ENCODE results near the gene ARHGEF35.
A peak's percentile ranks its signal among the peaks of the same experiment; 100 is the strongest.
"Not testable (repeated sequence)": the region's sequence is repeated elsewhere in the genome, so short reads cannot be mapped to it uniquely, and the experiment has no call there.

ARHGEF35 gene

GRCh38 chr7:144178380-144179164 is 17.1 kb downstream of the ARHGEF35 start:
- DNase-seq (ENCODE audit: low read depth) = peak; percentile 33

- no peak for DNase-seq (ENCODE audit: low read depth)
Observed at GRCh38 chr7:144174613-144175012, 21.0 kb downstream of the ARHGEF35 start.

- DNase-seq (ENCODE audit: low read depth) = not testable (repeated sequence)
Observed at GRCh38 chr7:144171594-144172350, 23.9 kb downstream of the ARHGEF35 start.

- no peak for DNase-seq (ENCODE audit: low read depth)
Observed at GRCh38 chr7:144164784-144165183, 30.8 kb downstream of the ARHGEF35 start.

GRCh38 chr7:144158861-144159260 is 36.8 kb downstream of the ARHGEF35 start:
- no peak for DNase-seq (ENCODE audit: low read depth)

- no peak for DNase-seq (ENCODE audit: low read depth)
Observed at GRCh38 chr7:144148224-144148827, 47.3 kb downstream of the ARHGEF35 start.

- DNase-seq (ENCODE audit: low read depth) = no peak
Observed at GRCh38 chr7:144144426-144144825, 51.2 kb downstream of the ARHGEF35 start.

GRCh38 chr7:144142187-144142586 is 53.4 kb downstream of the ARHGEF35 start:
- DNase-seq (ENCODE audit: low read depth) = no peak

- no peak for DNase-seq (ENCODE audit: low read depth)
Observed at GRCh38 chr7:144137501-144137900, 58.1 kb downstream of the ARHGEF35 start.

All from EH (cell line).